GM18951 (cell line): ENCODE data around the gene NR6A1.

Experiments used
- POLR2A ChIP-seq: IDR thresholded peaks from 4 replicates; pipeline ENCODE4 v1.6.1; 2011; ENCODE audit warnings: mild to moderate bottlenecking; ENCODE audit not compliant: insufficient read length, insufficient read depth; ENCODE audit errors: extremely low read depth
- in situ Hi-C: fragments of 300-500 bp; cut with MboI; formaldehyde crosslinking; loops from one replicate; pipeline ENCODE4 v1.12.0; 2022; ENCODE audit warnings: low sequenced_read_pairs, mixed read lengths, inconsistent platforms; ENCODE audit not compliant: unreplicated experiment

Gene NR6A1

GRCh38 chr9:124532897-124533296, 238.2 kb downstream of the NR6A1 start:
- in situ Hi-C loops: no loop called here

GRCh38 chr9:124531115-124531514, 240.0 kb downstream of the NR6A1 start:
- in situ Hi-C loops: no loop called here
- TF ChIP-seq POLR2A: no peak

More at GRCh38 chr9:124532897-124533296, 238.2 kb downstream of the NR6A1 start:
- TF ChIP-seq POLR2A: no peak

- no peak for TF ChIP-seq POLR2A
- in situ Hi-C loops: no loop called here
These were observed 240.9 kb downstream of the NR6A1 start for GRCh38 chr9:124530246-124530645.

- no peak for TF ChIP-seq POLR2A
- in situ Hi-C loops: no loop called here
These were observed 243.3 kb downstream of the NR6A1 start for GRCh38 chr9:124527781-124528180.

- in situ Hi-C loops: no loop called here
- no peak for TF ChIP-seq POLR2A
These were observed 244.9 kb downstream of the NR6A1 start for GRCh38 chr9:124526174-124526573.

- TF ChIP-seq POLR2A: no peak
- in situ Hi-C loops: no loop called here
These were observed 248.7 kb downstream of the NR6A1 start for GRCh38 chr9:124522121-124523098.

GRCh38 chr9:124521142-124521541, 250.0 kb downstream of the NR6A1 start:
- in situ Hi-C loops: no loop called here
- TF ChIP-seq POLR2A: no peak

- in situ Hi-C loops: no loop called here
- no peak for TF ChIP-seq POLR2A
These were observed 250.9 kb downstream of the NR6A1 start for GRCh38 chr9:124520206-124520596.

GRCh38 chr9:124518116-124518515, 253.0 kb downstream of the NR6A1 start:
- in situ Hi-C loops: no loop called here
- no peak for TF ChIP-seq POLR2A

GRCh38 chr9:124517600-124517999, 253.5 kb downstream of the NR6A1 start:
- in situ Hi-C loops: no loop called here
- TF ChIP-seq POLR2A: no peak

GRCh38 chr9:124514874-124515273, 256.2 kb downstream of the NR6A1 start:
- no peak for TF ChIP-seq POLR2A
- in situ Hi-C loops: no loop called here

GRCh38 chr9:124514125-124514524, 257.0 kb downstream of the NR6A1 start:
- in situ Hi-C loops: no loop called here
- no peak for TF ChIP-seq POLR2A

- in situ Hi-C loops: no loop called here
- TF ChIP-seq POLR2A: no peak
These were observed 257.6 kb downstream of the NR6A1 start for GRCh38 chr9:124513376-124513994.

- in situ Hi-C loops: no loop called here
- no peak for TF ChIP-seq POLR2A
These were observed 258.3 kb downstream of the NR6A1 start for GRCh38 chr9:124512806-124513204.
